Endothelial cell of umbilical vein (primary cell): ENCODE measurements around the gene FAM184B. TPM values are rescaled to one million over a fixed set of nuclear protein-coding genes. Genes with fewer than 3 reads are reported as not detected.

ENCODE experiments used
- BruUV-seq: library from RNA; stranded (reverse); fragments of 400-500 nt; replicated peaks from 2 replicates; lab custom pipeline; 2021; lab: Mats Ljungman, UMichigan
- CTCF ChIA-PET: fragments of 300-600, 350-600 bp; sonication (Branson Sonifier 250); formaldehyde crosslinking; loops from one replicate; lab custom pipeline; 2021; ENCODE audit warnings: antibody characterized with exemption, inconsistent platforms; lab: Charles Lee
- POLR2A ChIA-PET: fragments of 300-600, 350-600 bp; sonication (Branson Sonifier 250); formaldehyde crosslinking; loops from one replicate; lab custom pipeline; 2021; ENCODE audit warnings: antibody characterized with exemption, inconsistent platforms; lab: Charles Lee
- DNase-seq: peaks from one replicate; pipeline ENCODE4 v3.0.0-alpha.2; 2011; ENCODE audit warnings: low read depth, low spot score
- FAIRE-seq: peaks from 2 replicates; lab custom pipeline; 2011; peaks lifted over from hg19 to GRCh38; lab: Jason Lieb, UNC
- H2AFZ ChIP-seq: 2 replicates; pipeline ENCODE4 v1.6.0; 2012; ENCODE audit warnings: low read depth, low read length, control low read depth, inconsistent platforms
- H3K27ac ChIP-seq: 2 replicates; pipeline ENCODE4 v1.5.1; 2011; ENCODE audit warnings: low read depth, mild to moderate bottlenecking, control low read depth, low read length, moderate library complexity; ENCODE audit not compliant: insufficient read depth
- H3K27me3 ChIP-seq, 2 experiments: 2 replicates each; pipeline versions ENCODE4 v1.6.0 to v1.6.1; 2011; ENCODE audit warnings: low read length in 2 of 2, mixed read lengths in 1 of 2; ENCODE audit not compliant: control insufficient read depth in 2 of 2, insufficient read depth in 2 of 2
- H3K36me3 ChIP-seq, 2 experiments: 2 replicates in 1 of 2; 3 replicates in 1 of 2; pipeline ENCODE4 v1.5.1; 2011; ENCODE audit warnings: low read length in 2 of 2, mild to moderate bottlenecking in 1 of 2, moderate library complexity in 1 of 2; ENCODE audit not compliant: control insufficient read depth in 2 of 2, insufficient read depth in 2 of 2; ENCODE audit errors: extremely low read depth in 1 of 2
- H3K4me1 ChIP-seq: 3 replicates; pipeline ENCODE4 v1.5.1; 2011; ENCODE audit warnings: mild to moderate bottlenecking, low read length; ENCODE audit not compliant: control insufficient read depth, insufficient read depth; ENCODE audit errors: extremely low read depth
- H3K4me2 ChIP-seq: 2 replicates; pipeline ENCODE4 v1.6.1; 2011; ENCODE audit warnings: low read length, control low read depth, mixed read lengths; ENCODE audit not compliant: insufficient read depth
- H3K4me3 ChIP-seq, 3 experiments: fragments of 200-600 bp in 1 of 3; sonication (generic), shearing (Covaris generic) in 1 of 3; replicated peaks in 1 of 3; 2 replicates each; pipeline ENCODE4 v1.5.1; 2011 to 2016; ENCODE audit warnings: control low read depth in 3 of 3, low read length in 3 of 3, mild to moderate bottlenecking in 2 of 3, inconsistent platforms in 1 of 3, low read depth in 1 of 3, moderate library complexity in 1 of 3; ENCODE audit not compliant: insufficient read depth in 1 of 3
- H3K79me2 ChIP-seq: 2 replicates; pipeline ENCODE4 v1.6.0; 2012; ENCODE audit warnings: low read length, inconsistent platforms; ENCODE audit not compliant: control insufficient read depth, insufficient read depth
- H3K9ac ChIP-seq: replicated peaks from 2 replicates; pipeline ENCODE3; 2011; ENCODE audit warnings: low read length, control low read depth; ENCODE audit not compliant: insufficient read depth; ENCODE audit errors: extremely low read depth
- H3K9me1 ChIP-seq: replicated peaks from 3 replicates; pipeline ENCODE4 v1.6.0; 2011; ENCODE audit warnings: mild to moderate bottlenecking, low read length; ENCODE audit not compliant: control insufficient read depth, insufficient read depth; ENCODE audit errors: extremely low read depth
- H3K9me3 ChIP-seq: replicated peaks from 2 replicates; pipeline ENCODE4 v1.5.1; 2012; ENCODE audit warnings: low read length, inconsistent platforms; ENCODE audit not compliant: control insufficient read depth, insufficient read depth
- H4K20me1 ChIP-seq: replicated peaks from 2 replicates; pipeline ENCODE3; 2011; ENCODE audit warnings: mild to moderate bottlenecking, low read length; ENCODE audit not compliant: control insufficient read depth, insufficient read depth; ENCODE audit errors: extremely low read depth
- EZH2 ChIP-seq: IDR thresholded peaks from 2 replicates; pipeline ENCODE4 v1.6.1; 2012; ENCODE audit warnings: borderline replicate concordance, low read depth, mild to moderate bottlenecking, moderate library complexity, low read length, inconsistent platforms; ENCODE audit not compliant: severe bottlenecking
- FOS ChIP-seq: IDR thresholded peaks from 2 replicates; pipeline ENCODE4 v1.6.1; 2011; ENCODE audit warnings: mild to moderate bottlenecking, low read length, moderate library complexity, borderline replicate concordance; ENCODE audit not compliant: insufficient read depth
- GATA2 ChIP-seq: IDR thresholded peaks from 2 replicates; pipeline ENCODE4 v1.7.0; 2011; ENCODE audit warnings: low read depth, mild to moderate bottlenecking, moderate library complexity, mixed read lengths, low read length; ENCODE audit not compliant: insufficient read length, insufficient read depth
- JUN ChIP-seq: IDR thresholded peaks from 2 replicates; pipeline ENCODE4 v1.6.1; 2011; ENCODE audit warnings: borderline replicate concordance, low read depth; ENCODE audit not compliant: insufficient read length, insufficient read depth
- MAX ChIP-seq: IDR thresholded peaks from 2 replicates; pipeline ENCODE4 v1.6.1; 2011; ENCODE audit not compliant: insufficient read depth, insufficient read length
- MYC ChIP-seq: IDR thresholded peaks from one replicate; pipeline ENCODE4 v1.6.1; 2011; ENCODE audit warnings: mild to moderate bottlenecking, low read depth, low read length
- POLR2A ChIP-seq: IDR thresholded peaks from 2 replicates; pipeline ENCODE4 v1.6.1; 2012; ENCODE audit warnings: low read depth, mild to moderate bottlenecking, control low read depth, low read length
- POLR2AphosphoS5 ChIP-seq: IDR thresholded peaks from 2 replicates; pipeline ENCODE4 v1.6.1; 2012; ENCODE audit warnings: low read depth, mild to moderate bottlenecking, control low read depth, low read length, moderate library complexity; ENCODE audit not compliant: insufficient read depth
- dilution Hi-C: fragments of 300-500 bp; cut with MboI; formaldehyde crosslinking; loops from one replicate; pipeline ENCODE4 v1.15.0; 2019; ENCODE audit warnings: low sequenced_read_pairs; ENCODE audit not compliant: extremely low pct_ligation_motif_present
- intact Hi-C: fragments of 100-400 bp; cut with micrococcal nuclease; formaldehyde crosslinking; loops from one replicate; pipeline ENCODE4 v1.10.0; 2022
- polyA plus RNA-seq, 4 experiments: library from polyadenylated mRNA; depleted of rRNA in 3 of 4; stranded (reverse) in 3 of 4; unstranded in 1 of 4; fragments of >200 nt; gene quantifications; 2 replicates each; pipeline versions ENCODE4 v1.2.1 to v1.2.3, GENCODE V29; 2011 to 2012; ENCODE audit warnings: missing spikeins in 1 of 4
- total RNA-seq: library from RNA; stranded (reverse); gene quantifications from 2 replicates; pipeline ENCODE4 v1.2.3, GENCODE V29; 2021
- TF ChIP-seq, protein P1 (sequence below), 2 donors: IDR thresholded peaks; 1 replicate in 1 of 2; 2 replicates in 1 of 2; pipeline ENCODE4 v1.5.1; 2011; ENCODE audit warnings: low read length in 2 of 2, mild to moderate bottlenecking in 2 of 2, moderate library complexity in 2 of 2, control low read depth in 1 of 2, inconsistent platforms in 1 of 2, low read depth in 1 of 2; ENCODE audit not compliant: insufficient read depth in 1 of 2; ENCODE audit errors: extremely low read depth in 1 of 2

FAM184B gene
- total and polyA plus RNA-seq, 2 donors (not counting 3 experiments of a cell fraction or from before 2014, with no cell fraction given) = not detected

DNA sequence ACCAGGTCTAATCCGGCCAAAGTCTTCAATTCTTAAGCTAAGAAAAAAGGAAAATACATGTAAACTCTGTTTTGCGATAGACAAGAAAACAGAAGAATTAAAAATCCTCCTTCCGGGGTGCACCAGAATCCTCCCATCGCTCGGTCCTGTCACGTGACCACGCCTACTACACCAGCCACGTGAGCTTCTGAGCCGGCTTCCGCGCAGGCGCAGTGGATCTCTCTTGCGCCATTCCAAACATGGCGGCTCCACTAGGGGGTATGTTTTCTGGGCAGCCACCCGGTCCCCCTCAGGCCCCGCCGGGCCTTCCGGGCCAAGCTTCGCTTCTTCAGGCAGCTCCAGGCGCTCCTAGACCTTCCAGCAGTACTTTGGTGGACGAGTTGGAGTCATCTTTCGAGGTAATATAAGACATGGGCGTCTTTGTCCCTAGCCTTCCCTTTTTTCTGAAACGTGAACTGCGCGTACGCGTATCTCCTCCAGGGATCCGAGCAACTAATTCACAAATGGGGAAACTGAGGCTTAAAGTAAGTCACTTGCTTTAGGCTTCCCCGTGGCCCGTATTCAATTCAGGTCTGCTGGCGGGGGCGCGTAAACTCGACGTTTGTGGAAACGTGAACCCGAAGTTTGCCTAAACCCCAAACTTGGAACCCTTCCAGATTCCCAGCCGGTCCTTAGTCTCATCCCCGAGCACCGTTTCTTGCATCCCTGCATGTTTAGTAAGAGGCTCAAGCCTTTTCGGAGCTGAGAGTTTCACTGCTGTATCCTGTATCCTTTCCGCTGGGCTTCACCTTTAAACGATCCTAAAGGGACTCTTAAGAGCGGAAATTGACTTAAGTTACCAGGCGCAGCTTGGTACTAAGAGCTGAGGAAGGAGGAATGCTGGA is 166.8 kb downstream of the FAM184B start, which contains the start of gene MED28:
MED28 (plus strand) TSS at position 226 of the 884 bp plus-strand sequence; CDS start at position 240, 14 bp downstream.
- FAIRE-seq (peak; percentile 94), DNase-seq (peak; percentile 91)
- Histone ChIP-seq H4K20me1 (no peaks in the 10 kb centered on the region), H3K9me1 (no peaks in the 10 kb centered on the region), H3K27ac (peak within 1 kb of the TSS; percentile 82), H3K36me3 (peaks cover 3 to 9% of the 10 kb centered on the region in 2 experiments), H3K9me3 (no peaks in the 10 kb centered on the region), H2AFZ (peak within 1 kb of the TSS; percentile 93), H3K4me1 (peaks cover 17% of the 10 kb centered on the region), H3K4me3 (peak within 1 kb of the TSS; percentile 72 to 100 (median 92)), H3K27me3 (no peaks in the 10 kb centered on the region), H3K4me2 (peak within 1 kb of the TSS; percentile 85), H3K79me2 (peaks cover 51% of the 10 kb centered on the region), H3K9ac (peak within 1 kb of the TSS; percentile 98)
- BruUV-seq = TSS peak; percentile 85
- intact Hi-C loops = loop anchor here (1.0 to 10.0 kb wide), 7 partner anchors 22 to 410 kb away; partner anchors contain the start of genes DCAF16, LAP3, LCORL and NCAPG
- POLR2A ChIA-PET = interaction anchor here (0.7 to 1.2 kb wide), 2 partner anchors 30 to 784 kb away, joined by 3 to 4 read pairs; no protein-coding TSS in a partner anchor
- CTCF ChIA-PET = interaction anchor here (0.8 to 3.7 kb wide), 11 partner anchors 9 to 954 kb away, joined by 3 to 18 read pairs (median 3); partner anchors contain the start of genes DCAF16, LAP3 and NCAPG
- peak; percentile 90 for TF ChIP-seq POLR2A
- no peak for TF ChIP-seq EZH2
- peak; percentile 74 for TF ChIP-seq POLR2AphosphoS5
- TF ChIP-seq FOS = no peak
- peak; percentile 98 for TF ChIP-seq MAX
- TF ChIP-seq, protein P1, sequence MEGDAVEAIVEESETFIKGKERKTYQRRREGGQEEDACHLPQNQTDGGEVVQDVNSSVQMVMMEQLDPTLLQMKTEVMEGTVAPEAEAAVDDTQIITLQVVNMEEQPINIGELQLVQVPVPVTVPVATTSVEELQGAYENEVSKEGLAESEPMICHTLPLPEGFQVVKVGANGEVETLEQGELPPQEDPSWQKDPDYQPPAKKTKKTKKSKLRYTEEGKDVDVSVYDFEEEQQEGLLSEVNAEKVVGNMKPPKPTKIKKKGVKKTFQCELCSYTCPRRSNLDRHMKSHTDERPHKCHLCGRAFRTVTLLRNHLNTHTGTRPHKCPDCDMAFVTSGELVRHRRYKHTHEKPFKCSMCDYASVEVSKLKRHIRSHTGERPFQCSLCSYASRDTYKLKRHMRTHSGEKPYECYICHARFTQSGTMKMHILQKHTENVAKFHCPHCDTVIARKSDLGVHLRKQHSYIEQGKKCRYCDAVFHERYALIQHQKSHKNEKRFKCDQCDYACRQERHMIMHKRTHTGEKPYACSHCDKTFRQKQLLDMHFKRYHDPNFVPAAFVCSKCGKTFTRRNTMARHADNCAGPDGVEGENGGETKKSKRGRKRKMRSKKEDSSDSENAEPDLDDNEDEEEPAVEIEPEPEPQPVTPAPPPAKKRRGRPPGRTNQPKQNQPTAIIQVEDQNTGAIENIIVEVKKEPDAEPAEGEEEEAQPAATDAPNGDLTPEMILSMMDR (IDR thresholded peaks at IDR 0.05; ENCODE audit: extremely low read depth in 1 of 2, insufficient read depth in 1 of 2, low read depth in 1 of 2, low read length in 2 of 2) = peak in 1 of 2 donors; percentile 13
- no peak for TF ChIP-seq GATA2
- no peak for TF ChIP-seq MYC
- TF ChIP-seq JUN = no peak
- dilution Hi-C loops = no loop called here
